Renal cortical epithelial cell (primary cell): ENCODE data around the gene MAN1C1. TPM values are rescaled to one million over a fixed set of nuclear protein-coding genes. Genes with fewer than 3 reads are reported as not detected.

ENCODE experiments used
- DNase-seq: peaks from one replicate; pipeline ENCODE4 v3.0.0-alpha.2; 2011; ENCODE audit warnings: low read depth
- total RNA-seq: library from RNA; depleted of rRNA; stranded (reverse); fragments of >200 nt; gene quantifications from 2 replicates; pipeline ENCODE4 v1.2.3, GENCODE V29; 2014

Gene MAN1C1
- total RNA-seq, 1 donor from 2014 or later, result 0.10 TPM

DNA sequence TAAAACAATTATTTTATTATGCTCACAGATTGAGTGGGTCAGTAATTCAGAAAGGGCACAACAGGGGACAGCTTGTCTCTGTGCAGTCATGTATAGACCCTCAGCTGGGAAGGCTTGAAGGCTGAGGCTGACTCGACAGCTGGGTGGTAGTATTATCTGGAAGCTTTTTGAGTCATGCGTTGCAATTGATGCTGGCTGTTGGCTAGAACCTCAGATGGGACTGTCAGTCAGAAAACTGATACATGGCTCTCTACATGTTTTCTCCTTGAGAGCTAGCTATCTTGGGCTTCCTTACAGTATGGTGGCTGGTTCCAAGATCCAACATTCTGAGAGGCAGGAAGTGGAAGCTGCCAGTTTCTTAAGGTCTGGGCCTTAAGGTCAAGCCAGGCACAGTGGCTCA is 121.9 kb downstream of the MAN1C1 start:
- DNase-seq, result no peak

- no peak for DNase-seq
Observed at GRCh38 chr1:25739341-25739740, 122.8 kb downstream of the MAN1C1 start.

DNA sequence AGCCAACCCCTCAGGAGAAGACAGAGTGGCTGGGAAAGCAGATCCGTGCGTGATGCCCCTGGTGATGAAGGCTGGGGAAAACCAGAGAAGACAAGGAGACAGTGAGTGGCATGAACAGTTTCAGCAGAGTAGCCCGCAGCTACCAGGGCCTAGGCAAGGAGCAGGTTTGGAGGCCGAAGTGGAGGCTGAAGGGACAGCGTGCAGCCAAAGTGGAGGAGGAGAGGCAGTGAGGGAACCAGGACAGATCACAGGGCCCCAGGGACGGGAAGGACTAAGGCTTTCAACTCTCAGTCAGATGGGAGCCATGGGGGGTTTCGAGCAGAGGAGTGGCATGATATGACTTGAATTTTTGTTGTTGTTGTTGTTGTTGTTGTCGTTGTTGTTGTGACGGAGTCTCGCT is 123.5 kb downstream of the MAN1C1 start:
- no peak for DNase-seq

- no peak for DNase-seq
Observed at GRCh38 chr1:25742316-25742715, 125.7 kb downstream of the MAN1C1 start.

DNA sequence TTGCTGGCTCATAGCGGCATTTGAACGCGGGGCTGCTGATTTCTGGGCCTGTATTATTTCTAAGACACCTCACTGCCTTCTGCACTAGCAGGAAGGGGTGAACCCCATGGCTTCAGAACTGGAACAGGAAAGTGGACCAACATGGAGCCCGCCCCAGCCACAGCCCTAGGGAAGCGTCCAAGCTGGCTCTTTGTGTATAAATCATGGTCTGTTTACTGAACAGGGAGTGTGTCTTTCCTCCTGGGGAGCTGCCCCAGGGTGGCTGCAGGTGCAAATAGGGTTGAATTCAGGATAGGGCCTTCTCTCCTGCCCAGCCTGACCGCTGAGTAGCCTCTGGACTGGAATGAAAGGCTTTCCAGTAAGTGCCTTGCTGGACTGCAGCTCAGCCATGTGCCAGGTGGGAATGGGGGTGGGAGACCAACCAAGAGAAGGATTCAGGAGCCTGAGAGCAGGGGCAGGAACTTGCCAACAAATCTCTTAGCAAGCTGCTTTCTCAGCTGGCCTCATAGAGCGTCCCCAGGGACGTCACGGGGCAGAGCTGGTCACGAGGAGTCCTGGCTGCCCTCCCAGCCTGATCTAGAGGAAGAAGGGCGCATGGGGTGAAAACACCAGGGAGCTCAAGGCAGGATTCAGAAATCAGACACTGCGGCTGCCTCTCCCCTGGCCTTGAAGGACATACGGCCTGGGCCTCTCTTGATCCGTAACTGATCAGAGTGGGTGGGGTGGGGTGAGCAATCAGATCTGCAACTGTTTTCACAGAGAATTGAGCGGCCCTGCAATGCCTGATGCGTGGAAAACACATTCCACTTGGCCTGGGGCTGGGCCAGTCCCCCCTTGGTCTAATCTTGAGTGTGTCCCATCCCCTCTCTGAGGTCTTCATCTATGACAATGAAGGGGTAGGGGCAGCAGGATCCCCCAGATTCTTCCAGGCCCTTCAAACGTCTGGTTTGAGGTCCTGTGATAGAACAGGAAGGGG is 126.9 kb downstream of the MAN1C1 start:
- peak; percentile 54 for DNase-seq

DNA sequence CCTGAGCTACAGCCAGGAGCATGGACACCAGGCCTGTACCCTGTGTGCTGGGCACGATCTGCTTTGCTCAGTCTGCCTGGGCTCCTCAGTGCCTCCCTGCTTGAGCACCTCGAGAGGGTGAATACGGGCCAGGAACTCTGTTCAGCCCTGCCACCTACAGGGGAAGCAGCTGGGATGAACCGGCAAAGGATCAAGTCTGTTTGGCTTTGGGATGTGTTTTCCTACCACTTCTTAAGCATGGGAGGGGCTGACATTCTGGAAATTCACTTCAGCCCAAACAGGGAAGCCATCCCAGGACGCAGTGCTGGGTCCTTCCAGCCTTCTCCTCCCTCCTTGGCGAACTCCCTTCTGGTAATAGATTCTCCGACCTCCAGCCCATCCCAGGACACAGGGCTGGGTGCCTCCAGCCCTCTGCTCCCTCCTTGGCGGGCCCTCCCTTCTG is 127.6 kb downstream of the MAN1C1 start:
- peak; percentile 48 for DNase-seq

GRCh38 chr1:25744636-25745425 is 128.2 kb downstream of the MAN1C1 start:
- DNase-seq, result no peak

DNA sequence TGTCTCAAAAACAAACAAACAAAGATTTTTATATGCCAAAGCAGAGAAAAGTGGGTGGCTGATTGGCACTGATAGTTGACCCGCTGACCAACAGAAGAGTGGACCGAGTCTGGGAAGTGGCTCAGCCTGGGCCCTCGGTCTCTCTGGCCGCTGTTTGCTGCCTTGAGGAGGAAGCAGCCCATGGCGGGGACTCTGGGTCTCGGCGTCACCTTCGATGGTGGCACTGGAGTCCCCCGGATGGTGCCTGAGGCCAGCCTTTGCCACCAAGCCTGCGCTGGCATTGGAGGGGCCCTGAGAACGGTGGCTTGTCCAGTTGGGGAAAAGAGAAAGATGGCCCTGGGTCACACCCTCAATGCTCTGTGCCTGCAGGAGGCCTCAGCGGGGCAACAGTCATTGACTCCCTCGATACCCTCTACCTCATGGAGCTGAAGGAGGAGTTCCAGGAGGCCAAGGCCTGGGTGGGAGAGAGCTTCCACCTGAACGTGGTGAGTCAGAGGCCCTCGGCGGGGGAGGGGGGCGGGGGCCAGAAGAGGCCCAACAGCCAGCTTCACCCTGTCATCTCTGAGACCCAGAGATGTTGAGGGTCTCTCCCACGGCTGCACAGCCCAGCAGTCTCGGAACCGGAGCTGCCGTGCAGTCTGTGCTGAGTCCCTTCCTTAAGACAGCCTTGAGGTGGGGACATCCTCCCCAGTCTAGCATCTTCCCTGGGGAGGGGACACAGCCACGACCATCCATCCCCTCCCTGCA is 129.9 kb downstream of the MAN1C1 start:
- DNase-seq, result no peak

GRCh38 chr1:25747046-25747719 is 130.6 kb downstream of the MAN1C1 start:
- DNase-seq, result no peak

GRCh38 chr1:25748531-25749205 is 132.1 kb downstream of the MAN1C1 start:
- no peak for DNase-seq

DNA sequence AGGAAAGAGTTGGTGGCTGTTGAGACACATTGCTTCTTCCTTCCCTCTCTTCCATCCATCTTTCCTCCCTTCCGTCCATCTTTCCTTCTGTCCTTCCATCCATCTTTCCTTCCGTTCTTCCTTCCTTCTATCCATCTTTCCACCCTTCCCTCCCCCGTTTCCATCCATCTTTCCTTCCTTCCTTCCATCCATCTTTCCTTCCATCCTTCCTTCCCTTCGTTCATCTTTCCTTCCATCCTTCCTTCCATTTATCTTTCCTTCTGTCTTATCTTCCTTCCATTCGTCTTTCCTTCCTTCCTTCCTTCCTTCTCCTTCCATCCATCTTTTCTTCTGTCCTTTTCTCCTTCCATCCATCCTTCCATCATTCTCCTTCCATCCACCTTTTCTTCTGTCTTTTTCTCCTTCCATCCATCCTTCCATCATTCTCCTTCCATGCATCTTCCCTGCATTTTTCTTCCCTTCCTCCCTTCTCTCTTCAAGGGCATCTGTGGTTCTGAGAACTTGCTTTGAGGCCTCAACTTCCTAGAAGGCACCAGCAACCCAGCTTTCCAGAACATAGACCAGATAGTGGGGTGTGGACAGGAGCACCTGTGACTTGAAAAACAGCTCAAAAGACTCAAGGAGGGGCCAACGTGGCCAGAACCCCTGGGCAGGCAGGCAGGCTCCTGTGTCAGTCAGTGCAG is 134.5 kb downstream of the MAN1C1 start:
- DNase-seq, result no peak

GRCh38 chr1:25754470-25755181 is 138.0 kb downstream of the MAN1C1 start:
- no peak for DNase-seq

DNA sequence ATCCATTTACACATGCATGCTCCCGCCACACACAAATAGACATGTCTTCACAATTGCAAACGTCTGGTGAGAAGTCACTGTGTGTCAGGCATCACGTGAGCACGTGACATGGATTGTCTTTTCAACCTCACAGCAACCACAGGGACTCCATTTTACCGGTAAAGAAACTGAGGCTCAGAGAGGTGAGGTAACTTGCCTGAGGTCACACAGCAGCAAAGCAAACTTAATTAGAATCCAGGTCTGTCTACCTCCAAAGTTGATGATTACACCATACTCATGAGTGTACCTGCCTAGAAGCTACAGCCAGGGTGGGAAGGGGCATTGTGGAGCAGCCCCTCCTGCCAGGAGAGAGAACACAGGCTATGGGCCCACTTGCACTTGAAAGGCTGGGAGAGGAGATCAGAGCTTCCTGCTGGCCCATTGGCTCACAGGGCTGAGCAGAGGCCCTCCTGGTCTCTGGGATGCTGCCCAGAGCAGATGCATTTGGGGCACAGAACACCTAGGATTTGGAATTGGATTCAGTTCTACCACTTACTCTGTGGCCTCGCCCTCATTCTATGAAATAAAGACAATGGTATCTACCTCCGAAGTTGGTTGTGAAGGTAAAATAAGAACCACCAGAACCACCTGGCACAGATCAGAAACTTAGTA is 139.0 kb downstream of the MAN1C1 start:
- DNase-seq, result no peak

- no peak for DNase-seq
Observed at GRCh38 chr1:25756215-25756614, 139.6 kb downstream of the MAN1C1 start.

DNA sequence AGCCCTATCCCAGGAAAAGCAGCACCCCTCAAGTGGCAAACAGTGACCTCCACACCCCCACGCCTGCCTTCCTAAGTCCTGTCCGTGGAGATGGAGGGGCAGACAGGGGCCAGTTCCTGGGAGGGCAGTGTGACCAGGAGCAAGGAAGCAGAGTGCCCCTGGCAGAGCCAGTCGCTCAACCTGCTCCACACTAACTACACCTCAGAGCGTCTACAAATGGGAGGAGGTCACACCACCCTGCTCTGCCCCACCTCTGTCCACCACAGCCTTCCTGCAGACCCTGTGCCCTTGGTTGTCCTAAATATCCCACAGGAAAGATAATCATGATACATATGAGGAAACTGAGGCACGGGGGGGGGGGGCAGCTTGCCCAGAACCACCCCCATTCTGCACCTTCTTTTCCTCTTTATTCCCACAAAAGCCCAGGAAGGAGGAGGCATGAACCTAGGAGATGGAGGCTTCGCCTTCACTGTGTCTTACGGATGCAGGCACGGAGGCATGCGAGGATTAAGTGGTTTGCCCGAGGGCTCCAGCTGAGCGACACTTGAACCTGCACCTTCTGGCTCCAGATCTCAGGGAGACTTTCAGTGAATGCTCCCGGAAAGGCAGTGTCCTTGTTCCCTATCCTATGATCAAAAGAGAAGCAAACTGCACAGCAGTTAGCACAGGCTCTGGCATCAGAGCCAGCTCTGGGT is 140.7 kb downstream of the MAN1C1 start:
- no peak for DNase-seq

DNA sequence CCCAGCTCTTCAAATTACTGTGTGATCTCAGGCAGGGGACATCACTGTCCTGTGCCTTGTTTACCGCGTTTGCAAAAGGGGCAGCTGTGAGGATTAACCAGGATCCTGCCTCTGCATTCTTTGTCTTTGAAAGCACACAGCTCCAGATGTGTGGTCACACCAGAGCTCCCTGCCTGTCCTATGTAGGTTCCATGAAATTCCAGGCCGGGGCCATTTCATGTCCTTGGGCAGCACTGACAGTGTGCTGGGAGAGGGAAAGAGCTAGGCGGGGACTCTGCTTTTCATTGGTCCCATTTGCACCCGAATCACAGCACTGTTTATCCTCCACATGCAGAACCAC is 141.2 kb downstream of the MAN1C1 start:
- no peak for DNase-seq

DNA sequence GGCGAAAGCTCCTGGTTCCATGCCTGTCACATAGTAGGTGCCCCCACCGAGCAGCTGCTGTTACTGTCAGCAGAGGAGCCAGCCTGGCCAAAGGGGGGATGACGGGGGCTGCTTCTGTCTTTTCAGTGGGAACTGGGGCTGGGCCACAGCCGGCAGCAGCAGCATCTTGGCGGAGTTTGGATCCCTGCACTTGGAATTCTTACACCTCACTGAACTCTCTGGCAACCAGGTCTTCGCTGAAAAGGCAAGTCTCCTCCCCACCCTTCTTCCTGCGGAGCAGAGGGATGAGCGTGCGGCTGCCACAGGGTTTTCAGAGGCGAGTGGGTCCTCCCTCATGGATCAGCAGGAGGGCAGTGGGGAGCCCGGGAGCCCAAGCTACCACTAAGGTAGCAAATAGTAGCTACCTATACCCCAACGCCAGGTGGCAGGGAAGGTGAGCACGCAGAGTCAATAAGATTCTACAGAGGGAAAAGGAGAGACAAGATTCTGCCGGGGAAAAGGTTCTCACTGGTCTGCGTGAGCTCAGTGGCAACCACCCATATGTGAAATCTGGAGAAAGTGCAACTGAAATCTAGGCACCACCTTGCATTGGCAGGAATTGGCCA is 142.0 kb downstream of the MAN1C1 start:
- DNase-seq, result no peak

- no peak for DNase-seq
Observed at GRCh38 chr1:25760122-25760719, 143.6 kb downstream of the MAN1C1 start.
